GM20000 (cell line): Measurements from ENCODE around the gene ZSCAN1.
"Not testable (repeated sequence)": the region's sequence is repeated elsewhere in the genome, so short reads cannot be mapped to it uniquely, and the experiment has no call there.

Source experiments
- DNase-seq: peaks from one replicate; pipeline ENCODE4 v3.0.0; 2012; ENCODE audit warnings: low spot score
- TF ChIP-seq, protein P1 (sequence below): IDR thresholded peaks from 2 replicates; pipeline ENCODE4 v1.5.1; 2012; ENCODE audit warnings: mild to moderate bottlenecking, control low read depth; ENCODE audit errors: extremely low read depth, missing control alignments

ZSCAN1 gene

DNA sequence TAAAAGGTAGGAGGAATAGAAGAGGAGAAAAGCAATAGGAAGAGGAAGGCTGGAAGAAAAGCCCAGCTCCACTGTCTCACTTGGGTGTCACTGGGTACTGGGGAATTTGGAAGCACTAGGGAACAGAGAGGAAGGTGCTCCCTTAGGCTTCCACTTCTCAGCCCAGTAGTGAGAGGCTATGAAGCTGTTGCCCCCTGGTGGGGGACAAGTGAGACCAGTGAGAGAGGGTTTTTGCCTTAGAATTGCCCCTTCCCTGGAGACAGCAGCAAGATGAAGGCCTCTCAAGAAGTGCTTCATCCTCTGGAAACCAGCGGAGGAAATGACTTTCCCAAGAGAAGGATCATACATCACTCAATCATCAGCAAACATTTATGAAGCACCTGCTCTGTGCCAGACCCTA, 26.5 kb upstream of the ZSCAN1 start:
- TF ChIP-seq, protein P1, sequence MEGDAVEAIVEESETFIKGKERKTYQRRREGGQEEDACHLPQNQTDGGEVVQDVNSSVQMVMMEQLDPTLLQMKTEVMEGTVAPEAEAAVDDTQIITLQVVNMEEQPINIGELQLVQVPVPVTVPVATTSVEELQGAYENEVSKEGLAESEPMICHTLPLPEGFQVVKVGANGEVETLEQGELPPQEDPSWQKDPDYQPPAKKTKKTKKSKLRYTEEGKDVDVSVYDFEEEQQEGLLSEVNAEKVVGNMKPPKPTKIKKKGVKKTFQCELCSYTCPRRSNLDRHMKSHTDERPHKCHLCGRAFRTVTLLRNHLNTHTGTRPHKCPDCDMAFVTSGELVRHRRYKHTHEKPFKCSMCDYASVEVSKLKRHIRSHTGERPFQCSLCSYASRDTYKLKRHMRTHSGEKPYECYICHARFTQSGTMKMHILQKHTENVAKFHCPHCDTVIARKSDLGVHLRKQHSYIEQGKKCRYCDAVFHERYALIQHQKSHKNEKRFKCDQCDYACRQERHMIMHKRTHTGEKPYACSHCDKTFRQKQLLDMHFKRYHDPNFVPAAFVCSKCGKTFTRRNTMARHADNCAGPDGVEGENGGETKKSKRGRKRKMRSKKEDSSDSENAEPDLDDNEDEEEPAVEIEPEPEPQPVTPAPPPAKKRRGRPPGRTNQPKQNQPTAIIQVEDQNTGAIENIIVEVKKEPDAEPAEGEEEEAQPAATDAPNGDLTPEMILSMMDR = no peak
- no peak for DNase-seq

DNA sequence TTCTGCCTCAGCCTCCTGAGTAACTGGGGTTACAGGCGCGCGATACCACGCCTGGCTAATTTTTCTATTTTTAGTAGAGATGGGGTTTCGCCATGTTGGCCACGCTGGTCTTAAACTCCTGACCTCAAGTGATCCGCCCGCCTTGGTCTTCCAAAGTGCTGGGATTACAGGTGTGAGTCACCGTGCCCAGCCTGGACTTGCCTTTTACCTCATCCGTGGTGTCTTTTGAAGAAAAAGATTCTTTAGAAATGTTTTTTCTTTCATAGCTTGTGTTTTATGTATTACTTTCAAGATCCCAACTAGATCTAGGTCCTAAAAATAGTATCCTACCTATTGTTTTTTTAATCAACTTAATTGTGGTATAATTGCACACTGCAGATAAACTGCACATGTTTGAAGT, 24.9 kb upstream of the ZSCAN1 start:
- not testable (repeated sequence) for DNase-seq

DNA sequence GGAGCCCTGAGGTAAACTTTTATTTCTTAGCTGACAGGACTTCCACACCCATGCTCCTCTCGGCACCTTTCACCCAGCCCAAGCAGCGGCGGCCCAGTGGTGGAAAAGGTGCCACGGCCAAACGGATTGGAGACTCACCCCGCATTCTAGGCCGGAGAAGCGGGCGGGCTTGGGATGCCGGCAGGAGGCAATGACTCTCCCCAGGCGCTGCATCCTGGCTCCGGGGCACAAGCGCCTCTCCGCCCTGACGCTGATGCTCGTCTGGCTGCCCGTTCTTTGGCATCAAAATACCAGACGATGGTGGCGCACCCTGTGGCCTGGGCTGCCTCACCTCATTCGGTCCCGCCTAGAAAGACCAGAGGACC, 24.5 kb upstream of the ZSCAN1 start:
- DNase-seq = no peak
- TF ChIP-seq, protein P1 = no peak

DNA sequence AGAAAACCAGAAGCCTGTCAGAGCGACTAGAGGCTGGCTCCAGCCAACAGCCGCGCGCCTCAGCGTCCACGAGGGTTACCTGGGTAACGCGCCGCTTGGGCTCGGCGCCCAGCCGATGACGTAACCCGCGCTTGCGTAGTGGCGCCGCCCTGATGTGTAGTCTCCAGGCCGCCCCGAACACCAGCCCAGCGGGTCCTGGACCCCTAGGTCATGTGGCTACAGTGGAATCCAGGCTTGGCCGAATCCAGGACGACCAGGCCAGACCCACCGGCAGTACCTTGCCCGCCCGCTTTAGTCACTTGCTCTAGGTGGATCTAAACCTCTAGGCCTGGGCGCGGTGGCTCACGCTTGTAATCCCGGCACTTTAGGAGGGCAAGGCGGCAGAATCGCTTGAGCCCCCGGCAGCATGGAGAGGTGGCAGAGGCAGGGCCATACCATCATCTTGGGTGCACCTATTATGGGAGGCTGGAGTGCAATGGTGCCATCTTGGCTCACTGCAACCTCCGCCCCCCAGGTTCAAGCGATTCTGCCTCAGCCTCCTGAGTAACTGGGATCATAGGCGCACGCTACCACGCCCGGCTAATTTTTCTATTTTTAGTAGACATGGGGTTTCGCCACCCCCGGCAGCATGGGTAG, 24.0 kb upstream of the ZSCAN1 start:
- TF ChIP-seq, protein P1 = no peak

DNA sequence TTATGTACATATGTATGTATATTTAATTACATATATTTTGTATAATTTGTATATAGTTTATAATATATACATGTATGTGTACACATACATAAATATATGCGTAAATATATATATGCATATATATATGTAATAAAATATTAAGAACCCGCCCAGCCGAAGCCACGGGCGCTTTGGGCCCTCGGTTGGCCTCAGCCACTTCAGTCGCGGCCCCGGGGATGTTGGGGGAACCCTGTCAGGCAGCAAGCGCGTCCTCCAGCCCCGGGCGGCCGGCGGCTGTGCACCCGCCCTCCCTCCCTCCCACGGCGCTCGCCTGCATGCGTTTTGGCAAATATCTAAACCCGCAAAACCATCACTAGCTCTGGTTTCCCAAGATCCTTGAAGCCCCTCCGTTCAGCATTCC, 23.3 kb upstream of the ZSCAN1 start:
- DNase-seq = no peak
- TF ChIP-seq, protein P1 = no peak

More for the DNA sequence above, 24.0 kb upstream of the ZSCAN1 start:
- peak; percentile 72 for DNase-seq

DNA sequence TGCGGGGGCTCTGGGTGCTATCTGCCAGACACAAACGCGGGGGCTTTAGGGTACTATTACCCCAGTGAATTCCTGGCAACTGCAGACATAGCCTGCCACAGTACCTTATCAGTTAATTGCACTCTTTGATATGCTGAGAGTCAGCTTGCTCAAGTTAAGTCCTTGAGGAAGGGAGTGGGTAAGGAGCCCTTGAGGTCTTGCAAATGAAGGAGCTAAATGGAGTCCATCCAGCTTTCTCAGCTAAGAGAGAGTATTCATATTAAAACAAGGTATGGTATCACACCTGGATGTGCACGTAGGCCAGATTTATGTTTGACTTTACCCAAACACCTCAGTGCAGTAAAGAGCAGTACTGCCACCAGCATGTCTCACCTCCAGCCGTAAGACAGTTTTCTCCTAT, 19.7 kb upstream of the ZSCAN1 start:
- no peak for DNase-seq
- TF ChIP-seq, protein P1 = no peak

DNA sequence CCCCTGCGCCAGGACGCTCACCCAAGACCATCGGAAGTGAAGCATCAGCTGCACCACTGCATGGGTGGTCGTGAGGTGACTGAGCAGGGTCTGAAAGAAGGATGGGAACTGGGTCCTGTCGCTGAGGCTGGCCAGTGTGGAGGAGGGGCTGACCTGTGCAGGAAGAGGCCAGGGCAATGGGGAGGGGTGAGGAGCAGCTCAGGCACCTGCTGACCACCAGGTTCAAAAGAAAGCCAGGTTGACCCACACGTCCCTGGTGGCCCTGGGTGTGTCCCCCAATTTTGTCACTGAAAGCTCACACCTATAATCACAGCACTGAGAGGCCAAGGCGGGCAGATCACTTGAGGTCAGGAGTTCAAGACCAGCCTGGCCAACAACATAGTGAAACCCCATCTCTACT, 13.7 kb upstream of the ZSCAN1 start:
- TF ChIP-seq, protein P1 = no peak
- DNase-seq = no peak

DNA sequence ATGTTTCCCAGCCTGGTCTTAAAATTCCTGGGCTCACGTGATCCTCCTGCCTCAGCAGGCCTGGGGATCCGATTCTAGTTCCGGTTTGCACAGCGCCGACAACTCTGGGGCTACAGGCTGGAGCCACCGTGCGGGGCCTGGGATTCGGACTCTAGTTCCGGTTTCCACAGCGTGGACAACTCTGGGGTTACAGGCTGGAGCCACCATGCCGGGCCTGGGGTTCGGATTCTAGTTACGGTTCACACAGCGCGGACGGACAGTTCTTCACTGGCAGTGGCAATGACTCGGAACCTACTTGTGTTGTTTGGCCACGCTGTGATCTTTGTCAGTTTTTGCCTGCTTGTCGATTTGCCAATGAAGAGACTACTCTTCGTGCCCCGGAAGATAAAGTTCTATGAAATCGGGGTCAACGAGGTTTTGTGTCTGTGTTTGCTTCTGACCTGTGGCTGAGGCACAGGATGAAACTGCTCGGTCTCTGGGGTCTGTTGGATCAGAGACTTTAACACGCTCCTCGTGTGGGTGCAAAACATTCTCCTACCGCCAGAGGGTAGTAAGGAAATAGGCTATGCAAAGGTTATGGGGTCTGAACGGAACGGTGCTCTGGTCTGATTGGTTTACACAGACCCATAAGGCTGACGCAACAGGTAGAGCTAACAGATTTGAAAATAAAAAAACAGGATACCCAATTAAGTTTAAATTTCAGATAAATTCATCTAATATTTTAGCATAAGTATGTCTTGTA, 12.1 kb upstream of the ZSCAN1 start:
- TF ChIP-seq, protein P1 = no peak
- no peak for DNase-seq
